Measurements from ENCODE around the gene PMEPA1.

PMEPA1 gene

DNA sequence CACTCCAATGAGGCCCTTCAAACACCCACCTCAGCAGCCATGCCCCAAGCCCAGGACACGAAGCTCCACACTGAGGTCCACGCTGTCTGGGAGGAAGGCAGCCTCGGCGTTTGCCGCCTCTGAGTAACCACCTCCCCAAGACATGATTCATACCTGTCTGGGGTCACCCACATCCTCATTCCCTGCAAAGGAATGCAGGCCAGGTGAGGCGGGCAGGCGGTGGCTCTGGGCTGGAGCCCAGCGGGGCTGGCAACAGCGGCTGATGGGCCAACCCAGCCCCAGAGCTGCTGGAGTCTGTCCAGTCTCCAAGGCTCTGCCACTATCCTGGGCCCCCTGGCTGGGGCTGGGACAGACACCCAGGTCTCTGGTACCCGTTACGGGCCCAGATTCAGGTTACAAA is 14.8 kb downstream of the PMEPA1 start:
- DNase-seq (ENCODE audit: low read depth in 1 of 2, low spot score in 1 of 2): no peak

DNA sequence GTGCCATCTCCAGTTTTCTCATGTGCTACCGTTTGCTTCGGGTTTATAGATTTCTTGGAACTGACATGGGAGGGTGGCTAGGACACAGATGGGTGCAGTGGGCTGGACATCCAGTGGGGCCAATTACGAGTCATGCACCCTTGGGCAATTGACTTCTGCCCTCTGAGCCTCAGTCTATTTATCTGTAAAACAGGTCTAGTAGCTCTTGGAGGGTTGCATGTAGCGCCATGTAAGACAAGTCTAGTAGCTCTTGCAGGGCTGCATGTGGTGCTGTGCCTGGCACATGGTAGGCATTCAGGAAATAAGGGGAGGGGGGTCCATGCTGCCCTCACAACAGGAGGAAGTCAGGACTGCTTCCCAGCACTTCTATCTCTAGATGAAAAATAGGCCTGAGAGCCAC is 15.3 kb downstream of the PMEPA1 start:
- DNase-seq (ENCODE audit: low read depth in 1 of 2, low spot score in 1 of 2): no peak

DNA sequence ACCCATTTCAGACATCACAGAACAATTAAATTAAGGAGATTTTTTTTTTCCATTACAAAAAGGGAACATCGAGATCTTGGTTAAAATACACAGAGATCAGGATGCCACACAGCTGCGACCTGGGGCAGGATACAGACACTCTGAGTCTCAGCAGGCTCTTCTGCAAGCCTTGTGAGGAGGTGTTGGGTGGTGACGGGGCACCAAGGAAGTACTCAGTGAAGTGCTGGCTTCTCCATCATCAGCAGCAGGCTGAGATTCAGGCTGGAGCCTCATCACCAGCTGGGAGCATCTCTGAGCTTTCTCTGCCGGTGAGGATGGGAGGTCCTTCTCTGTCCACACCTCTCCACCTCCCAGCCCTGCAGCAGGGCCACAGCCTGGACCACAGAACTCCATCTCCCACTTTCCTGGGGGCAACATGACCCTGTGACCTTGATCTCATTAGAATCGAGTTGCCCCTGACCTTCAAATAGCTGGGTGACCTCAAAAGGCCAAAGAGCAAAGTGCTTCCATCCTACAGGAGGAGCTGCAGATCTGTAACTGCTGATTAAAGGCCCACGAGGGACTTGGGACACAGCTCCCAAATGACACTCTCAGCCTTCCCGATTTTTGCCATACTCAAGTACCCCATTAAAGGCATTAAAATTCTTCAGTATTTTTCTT is 16.0 kb downstream of the PMEPA1 start:
- DNase-seq (ENCODE audit: low read depth in 1 of 2, low spot score in 1 of 2): no peak

DNA sequence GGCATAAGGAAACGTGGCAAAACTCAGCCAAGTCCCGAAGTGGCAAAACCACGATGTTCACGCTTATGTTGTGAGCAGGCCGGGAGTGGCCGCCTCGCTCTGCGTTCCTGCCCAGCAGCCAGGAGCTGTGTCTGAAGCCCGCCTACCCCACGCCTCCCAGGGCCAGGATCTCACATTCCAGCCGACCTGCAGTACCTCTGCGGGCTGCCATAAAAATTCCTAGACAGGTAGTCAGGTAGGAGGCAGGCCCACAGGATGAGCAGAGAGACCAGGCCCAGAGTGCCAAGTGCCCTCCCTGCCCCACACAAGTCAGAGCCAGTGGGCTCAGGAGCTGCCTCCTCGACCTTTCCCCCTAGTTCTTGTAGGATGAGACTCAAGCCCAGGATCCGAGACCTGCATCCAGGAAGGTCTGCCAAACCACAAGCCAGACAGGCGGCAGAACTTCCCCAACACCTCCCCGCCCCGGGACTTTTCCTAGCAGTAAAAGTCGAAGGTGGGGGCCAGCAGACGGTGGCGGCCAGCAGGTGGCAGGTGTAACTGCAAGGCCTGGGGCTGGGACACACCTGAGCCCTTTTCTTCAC is 16.7 kb downstream of the PMEPA1 start:
- DNase-seq (ENCODE audit: low read depth in 1 of 2, low spot score in 1 of 2): no peak

DNA sequence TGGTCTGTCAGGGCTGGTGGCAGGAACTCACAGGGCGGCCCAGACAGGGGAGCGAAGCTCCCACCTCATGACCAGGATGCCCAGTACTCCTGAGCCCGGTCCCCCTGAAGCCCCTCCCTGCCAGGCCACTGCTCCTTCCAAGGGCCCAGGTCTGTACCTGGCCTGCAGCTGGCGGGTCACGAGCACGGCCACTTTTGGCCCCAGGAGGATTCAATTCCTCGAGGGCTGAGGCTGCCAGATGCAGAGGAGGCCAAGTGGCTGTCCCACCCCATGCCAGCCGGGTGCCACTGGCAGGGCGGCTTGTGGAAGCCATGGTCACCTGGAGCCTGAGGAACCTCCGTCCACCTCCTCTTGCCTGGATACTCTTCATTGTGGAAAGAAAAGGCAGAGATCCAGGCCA is 17.4 kb downstream of the PMEPA1 start:
- DNase-seq (ENCODE audit: low read depth in 1 of 2, low spot score in 1 of 2): no peak

DNA sequence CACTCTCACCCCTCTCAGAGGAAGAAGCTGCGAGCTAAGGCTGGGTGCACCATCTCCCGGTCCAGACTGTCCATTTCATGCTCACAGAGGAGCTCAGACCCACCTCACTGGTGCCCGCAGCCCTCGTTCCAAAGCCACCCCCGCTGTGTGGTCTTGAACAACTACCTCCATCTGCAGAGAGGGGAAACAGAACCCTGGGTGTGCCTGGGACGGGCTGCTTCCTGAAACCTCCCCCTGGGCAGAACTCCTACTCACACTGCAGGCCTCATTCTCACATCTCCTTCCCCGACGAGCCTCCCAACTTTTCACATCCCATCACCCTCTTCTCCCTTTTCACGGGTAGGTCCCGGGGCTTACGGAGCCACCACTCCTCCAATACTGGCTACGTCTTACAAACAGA is 18.1 kb downstream of the PMEPA1 start:
- no peak for DNase-seq (ENCODE audit: low read depth in 1 of 2, low spot score in 1 of 2)

DNA sequence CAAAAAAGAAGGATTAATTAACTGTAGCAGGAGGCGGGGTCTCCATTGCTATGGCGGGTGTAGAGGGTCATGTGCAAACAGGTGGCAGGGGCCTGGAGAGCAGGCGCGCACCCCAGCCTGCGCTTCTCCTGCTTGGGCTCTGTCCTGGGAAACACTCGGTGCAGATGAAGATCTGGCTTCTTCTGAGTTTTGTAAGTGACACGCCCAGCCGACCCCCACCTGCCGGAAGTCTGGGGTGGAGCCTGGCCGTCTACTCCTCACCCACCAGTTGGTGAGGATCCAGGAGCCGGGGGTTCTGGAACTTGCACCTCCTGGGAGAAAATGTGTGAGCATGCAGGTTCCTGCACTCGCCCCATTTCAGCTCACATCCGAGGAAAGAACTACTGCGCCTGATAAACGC is 19.3 kb downstream of the PMEPA1 start:
- no peak for DNase-seq (ENCODE audit: low read depth in 1 of 2, low spot score in 1 of 2)

DNA sequence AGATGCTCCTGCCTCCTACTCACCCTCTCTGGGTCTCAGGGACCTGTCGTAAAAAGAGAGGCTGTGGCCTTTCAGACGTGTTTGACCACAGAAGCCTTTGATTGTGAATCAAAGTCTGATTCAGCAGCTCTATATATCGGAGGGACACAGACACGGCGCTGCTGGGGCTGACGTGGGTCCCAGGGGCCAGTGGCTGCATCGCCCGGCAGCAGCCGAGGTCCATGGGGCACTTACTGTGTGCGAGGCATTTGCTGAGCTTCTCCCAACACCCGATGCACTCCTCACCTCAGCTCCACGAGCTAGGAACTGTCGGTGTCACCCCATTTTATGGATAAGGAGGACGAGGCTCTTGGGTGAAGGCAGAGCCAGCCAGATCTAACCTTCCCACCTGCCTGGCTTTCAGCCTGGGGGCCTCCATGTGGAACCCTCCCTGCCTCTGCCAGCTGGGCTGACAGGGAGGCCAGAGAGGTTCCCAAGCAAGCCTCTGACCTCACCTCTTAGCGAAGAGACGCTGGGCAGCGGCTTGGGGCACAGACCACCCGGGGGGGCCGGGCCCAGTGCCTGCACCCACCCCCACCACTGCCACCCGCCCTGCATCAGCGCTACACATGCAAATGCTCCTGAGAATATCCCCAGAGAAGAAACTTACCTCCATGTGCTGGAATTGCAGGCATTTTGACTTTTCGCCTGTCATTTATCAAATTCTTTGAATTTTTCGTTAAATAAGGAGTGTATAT is 19.9 kb downstream of the PMEPA1 start:
- DNase-seq (ENCODE audit: low read depth in 1 of 2, low spot score in 1 of 2): no peak

DNA sequence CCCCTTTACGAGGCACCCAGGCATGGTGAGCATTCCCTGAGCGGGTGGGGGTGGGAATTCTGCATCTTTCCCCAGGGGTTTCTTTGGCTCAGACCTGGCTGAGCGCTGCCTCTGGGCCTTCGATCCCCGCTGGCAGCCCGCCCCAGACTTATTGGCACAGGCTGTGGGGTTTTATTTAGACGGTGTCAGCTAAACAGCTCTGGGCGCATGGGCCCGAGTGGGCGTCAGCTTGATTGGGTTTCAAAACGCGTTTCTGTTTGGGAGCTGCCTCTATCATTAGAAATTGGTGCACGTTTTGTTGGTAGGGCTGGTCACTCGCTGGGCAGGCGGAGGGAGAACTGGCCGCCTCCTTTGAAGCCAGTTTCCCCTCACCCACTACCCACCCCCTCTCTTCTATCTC is 21.0 kb downstream of the PMEPA1 start:
- no peak for DNase-seq (ENCODE audit: low read depth in 1 of 2, low spot score in 1 of 2)

DNA sequence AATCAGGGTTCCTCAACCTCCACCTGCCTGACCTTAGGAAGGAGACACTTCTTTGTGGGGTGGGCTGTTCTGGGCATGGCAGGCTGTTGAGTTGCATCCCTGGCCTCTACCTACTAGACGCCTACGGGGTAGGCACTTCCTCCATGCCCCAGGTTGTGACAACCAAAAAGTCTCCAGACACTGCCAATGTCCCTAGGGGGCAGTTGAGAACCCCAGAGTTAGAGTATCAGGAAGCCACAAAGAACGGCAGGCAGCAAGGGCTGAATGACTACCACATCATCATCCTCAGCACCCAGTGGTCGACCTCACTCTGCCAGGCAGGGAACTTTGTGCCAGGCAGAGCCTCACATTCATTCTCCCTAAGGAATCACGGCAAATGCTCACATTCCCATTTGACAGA is 21.5 kb downstream of the PMEPA1 start:
- DNase-seq (ENCODE audit: low read depth in 1 of 2, low spot score in 1 of 2): no peak

DNA sequence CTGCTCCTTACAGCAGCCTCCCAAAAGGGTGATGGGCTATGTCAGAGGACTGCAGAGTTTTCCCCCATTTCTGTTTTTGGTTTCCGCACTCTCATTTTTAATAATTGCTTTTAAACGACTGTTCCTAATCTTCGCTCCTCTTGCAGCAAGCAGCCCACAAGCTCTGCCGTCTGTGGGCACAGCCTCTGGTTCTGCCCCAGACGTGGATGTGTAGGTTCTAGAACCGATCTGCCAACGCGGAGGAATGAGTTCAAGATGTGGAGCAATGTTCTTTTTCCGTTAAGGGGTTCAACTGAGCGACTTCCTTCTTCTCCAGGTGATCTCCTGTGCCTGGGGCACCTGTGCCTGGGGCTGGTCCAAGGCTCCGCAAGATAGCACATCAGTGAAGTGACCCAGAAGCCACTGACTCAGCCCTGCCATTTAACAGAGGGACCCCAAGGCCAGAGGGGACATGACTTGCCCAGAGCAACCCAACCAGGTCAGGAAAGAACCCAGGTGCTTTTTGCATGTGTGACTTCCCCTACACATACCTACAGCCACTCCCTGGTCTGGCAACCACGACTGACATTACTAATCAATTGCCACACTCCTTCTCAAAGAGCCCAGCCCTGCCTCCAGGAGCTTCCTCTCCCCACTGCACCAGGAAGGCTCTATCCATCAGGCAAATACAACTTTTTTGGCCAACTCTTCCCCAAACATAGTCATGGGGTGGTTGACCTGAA is 22.7 kb downstream of the PMEPA1 start:
- no peak for DNase-seq (ENCODE audit: low read depth in 1 of 2, low spot score in 1 of 2)

DNA sequence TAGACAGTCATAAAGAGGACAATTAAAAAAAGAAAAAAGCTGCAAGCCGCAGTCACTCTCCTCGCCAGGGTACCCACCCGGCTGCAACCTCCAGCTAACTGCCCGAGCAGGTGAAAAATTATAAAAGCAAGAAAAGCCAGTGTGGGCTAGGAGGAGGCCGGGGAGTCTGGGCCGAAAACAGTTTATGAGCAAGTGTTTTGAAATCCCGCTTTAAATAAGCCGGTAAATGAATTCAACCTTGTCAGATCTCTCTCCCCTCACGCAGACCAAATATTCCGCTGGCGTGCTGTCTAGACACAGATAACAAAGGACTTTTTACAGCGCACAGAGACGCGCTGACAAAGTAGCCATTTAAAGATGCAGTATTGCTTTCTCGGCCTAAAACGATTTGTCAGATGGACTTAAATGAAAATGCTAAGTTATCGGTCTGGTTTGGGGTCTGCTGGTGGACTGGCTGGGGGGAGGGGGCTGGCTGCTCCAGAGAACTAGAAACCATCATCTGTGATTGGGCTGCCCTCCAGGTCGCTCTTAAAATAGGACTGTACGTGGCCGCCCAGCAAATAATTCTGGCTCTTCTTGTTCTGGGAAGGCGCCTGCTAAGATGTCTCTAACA is 24.6 kb downstream of the PMEPA1 start:
- no peak for DNase-seq (ENCODE audit: low read depth in 1 of 2, low spot score in 1 of 2)

DNA sequence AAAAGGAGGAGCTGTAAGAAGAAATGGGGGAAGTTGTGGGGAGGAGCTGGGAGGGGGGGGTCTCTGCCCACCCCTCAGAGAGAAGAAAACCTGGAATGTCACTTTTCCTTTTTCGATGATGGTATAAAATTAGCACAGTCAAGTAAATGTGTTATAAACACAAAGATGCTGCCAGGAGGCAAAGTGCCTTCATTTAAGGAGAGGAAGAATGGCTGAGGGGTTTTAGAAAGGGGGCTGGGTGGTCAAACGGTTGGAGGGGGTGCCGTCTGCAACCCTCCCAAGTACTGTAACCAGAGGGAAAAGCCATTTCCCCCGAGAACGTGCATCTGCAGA is 25.0 kb downstream of the PMEPA1 start:
- no peak for DNase-seq (ENCODE audit: low read depth in 1 of 2, low spot score in 1 of 2)

DNA sequence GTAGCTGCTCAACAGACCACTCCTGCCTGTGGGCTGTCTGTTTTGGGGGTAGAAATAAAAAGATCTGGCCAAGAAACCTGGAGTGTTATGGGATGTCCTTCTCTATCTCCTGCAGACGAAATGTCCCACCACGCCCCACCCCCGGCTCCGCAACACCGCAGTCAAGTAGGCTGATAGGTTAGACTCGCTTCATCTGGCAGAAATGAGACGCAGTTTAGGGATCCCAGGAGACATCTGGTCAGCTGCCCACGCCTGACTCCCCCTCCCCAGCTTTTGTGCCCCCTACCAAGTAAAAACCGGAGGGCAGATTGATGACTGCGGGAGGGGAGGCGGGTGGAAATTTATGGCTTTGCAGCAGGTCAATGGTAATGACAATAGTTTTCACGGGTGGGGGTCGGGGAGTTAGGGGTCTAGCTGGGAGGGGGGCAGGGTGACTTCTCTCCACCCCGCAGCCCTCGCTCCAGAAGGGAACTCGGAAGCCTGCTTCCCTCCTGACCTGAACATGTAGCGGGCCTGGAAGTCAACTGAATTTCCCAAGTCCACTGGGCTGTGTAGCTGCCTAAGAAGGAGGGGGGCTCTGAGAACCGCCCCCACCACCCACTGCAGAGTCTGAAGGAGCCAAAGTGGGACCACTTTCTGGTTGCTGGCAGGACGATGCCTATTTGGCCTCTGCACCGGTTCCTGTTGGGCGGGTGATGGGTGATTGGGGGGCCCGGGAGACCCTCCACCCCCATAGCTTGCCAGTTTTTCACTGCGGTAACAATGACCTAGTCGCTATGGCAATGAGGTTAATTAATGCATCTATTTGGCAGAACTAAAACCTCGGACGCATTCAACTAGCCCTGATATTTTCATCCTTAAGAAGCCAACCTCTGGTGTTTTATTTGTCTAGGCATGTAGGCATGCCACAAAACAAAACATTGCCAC is 25.7 kb downstream of the PMEPA1 start:
- no peak for DNase-seq (ENCODE audit: low read depth in 1 of 2, low spot score in 1 of 2)

DNA sequence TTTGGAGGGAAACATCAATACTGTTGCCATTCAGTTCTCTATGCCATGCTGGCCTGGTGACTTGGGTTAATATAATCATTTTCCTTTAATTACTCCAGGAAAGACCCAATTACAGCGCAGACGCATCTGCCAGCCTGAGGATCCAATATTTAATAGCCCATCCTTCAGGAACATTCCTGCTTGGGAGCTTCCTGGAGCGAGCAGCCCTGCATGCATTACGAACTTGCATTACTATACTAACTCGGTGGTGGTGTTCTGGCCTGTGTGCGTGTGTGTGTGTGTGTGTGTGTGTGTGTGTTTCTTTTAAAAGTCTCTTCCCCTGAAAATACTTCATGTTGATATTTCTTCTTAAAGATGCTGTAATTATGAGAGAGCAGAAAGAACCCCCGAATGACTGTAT is 26.5 kb downstream of the PMEPA1 start:
- no peak for DNase-seq (ENCODE audit: low read depth in 1 of 2, low spot score in 1 of 2)

DNA sequence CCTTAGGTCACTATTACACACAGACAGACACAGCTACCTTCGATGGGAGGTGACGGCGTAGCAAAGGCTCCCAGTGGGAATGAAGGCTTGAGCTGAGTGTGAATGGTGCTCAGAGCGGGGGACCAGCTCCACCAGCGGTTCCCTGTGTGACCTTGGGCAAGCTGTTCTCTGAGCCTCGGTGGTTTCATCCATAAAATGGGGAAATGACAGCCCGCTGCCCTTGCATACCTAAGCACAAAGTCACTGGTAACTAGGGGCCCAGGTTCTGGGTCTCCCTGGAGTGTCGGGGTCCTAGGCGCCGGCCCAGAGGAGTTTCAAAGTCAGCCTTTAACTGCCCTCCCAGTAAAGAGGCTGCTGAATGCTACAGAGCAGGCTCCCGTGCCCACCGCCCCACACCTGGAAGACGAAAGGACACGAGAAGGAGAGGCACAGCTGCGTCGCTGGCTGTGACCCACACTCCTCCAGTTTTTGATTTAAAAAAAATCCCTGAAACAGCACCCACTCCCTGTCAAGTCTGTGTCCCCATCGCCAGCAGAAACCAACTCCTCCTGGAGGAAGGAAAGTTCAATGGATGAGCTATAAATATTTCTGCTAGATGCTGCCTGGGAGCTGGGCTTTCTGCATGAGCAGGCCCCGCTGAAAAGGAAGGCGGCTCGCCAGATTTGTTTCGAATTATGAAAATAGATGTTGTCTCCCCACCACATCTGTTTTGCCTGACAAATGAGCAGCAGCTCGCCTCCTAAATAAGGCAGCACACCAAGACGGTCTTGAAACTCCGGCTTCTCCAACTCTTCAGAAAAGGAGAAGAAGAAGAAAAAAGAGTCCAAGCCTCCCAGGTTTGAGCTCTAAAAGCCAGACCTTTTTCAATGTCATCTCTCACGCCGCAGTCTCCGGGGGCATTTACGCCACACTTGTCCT is 27.4 kb downstream of the PMEPA1 start:
- no peak for DNase-seq (ENCODE audit: low read depth in 1 of 2, low spot score in 1 of 2)

DNA sequence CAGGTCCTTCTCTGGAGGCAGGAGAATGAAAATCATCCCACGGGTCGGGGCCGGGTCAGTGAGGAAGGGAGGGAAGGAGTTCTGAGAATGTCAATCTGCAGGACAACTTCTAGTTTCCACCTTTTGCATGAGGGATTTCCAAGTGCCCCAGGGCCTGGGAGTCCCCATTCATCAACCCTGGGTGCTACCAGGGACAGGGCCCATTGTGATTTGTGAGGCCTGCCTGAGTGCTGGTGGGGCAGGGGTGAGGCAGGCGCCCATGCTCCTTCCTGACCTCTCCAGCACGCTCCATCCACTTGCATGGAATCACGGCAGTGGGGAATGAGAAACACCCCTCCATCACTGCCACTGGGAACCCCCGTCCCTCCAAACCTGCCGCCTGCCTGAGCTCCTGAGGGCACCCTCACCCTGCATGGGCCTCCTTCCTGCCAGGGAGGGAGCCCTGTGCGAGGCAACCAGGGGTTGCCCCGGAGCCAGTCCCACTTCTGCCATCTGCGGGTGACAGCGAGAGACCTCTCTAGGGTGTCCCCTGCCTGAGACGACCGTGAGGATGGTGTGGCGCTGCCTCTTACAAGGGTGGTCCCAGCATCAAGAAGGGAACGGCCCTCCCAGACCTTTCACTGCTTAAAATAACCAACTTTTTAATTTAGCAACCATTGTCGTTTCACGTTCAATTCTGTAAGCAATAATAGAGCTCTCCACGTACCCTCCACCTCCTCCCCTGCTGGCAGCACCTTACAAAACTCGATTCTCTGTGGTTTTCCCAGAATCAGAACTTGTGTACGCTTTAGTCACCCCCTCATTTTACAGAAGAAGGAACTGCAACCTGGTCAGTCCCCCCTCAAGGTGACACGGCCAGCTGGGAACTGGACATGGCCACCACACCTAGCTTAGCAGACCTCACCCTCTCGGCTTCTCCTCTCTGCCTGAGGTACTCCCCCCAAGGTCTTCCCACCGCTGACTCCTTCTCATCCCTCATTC is 28.6 kb downstream of the PMEPA1 start:
- no peak for DNase-seq (ENCODE audit: low read depth in 1 of 2, low spot score in 1 of 2)

DNA sequence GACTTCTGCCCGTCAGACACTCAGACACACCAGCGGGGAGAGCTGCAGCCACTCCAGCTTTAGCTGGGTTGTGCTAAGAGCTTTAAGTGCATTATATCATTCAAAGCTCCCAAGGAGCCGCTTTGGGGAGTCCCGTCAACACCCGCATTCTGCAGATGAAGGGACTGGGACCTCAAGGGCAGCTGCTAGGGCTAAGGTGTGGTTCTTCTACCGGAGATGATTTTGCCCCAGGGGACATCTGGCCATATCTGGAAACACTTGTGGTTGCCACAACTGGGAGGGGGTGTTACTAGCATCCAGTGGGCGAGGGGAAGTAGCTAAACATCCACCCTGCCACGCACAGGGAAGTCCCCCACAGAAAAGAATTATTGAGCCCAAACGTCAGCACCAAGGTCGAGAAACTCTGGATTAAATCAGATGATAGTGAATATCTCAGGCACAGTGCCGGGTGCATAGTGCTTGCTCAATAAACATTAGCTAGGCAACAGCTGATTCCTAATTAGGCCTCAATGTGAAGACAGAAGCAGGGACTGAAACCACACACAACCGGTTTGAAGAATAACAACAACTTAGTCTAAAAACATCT is 29.6 kb downstream of the PMEPA1 start:
- DNase-seq (ENCODE audit: low read depth in 1 of 2, low spot score in 1 of 2): no peak
